Endodermal cell (in vitro differentiated cells): Measurements from ENCODE around the gene HSPBAP1. TPM values are rescaled to one million over a fixed set of nuclear protein-coding genes. Genes with fewer than 3 reads are reported as not detected.

Experiments used
- DNase-seq: peaks from one replicate; pipeline ENCODE4 v3.0.0-alpha.2; 2017
- H3K27ac ChIP-seq: 2 replicates; pipeline ENCODE4 v1.5.1; 2013; ENCODE audit warnings: mild to moderate bottlenecking, low read depth, low read length, moderate library complexity
- H3K27me3 ChIP-seq: 2 replicates; pipeline ENCODE4 v1.6.1; 2013; ENCODE audit warnings: mild to moderate bottlenecking, low read length, moderate library complexity; ENCODE audit not compliant: insufficient read depth, control insufficient read depth, poor library complexity, severe bottlenecking
- H3K36me3 ChIP-seq: 2 replicates; pipeline ENCODE4 v1.7.0; 2013; ENCODE audit warnings: mild to moderate bottlenecking, low read length, moderate library complexity; ENCODE audit not compliant: control insufficient read depth, insufficient read depth
- H3K4me1 ChIP-seq: one replicate; pipeline ENCODE4 v1.7.0; 2013; ENCODE audit warnings: low read length; ENCODE audit not compliant: control insufficient read depth, insufficient read depth
- H3K4me3 ChIP-seq: 2 replicates; pipeline ENCODE4 v1.5.1; 2013; ENCODE audit warnings: mild to moderate bottlenecking, low read length, moderate library complexity
- H3K9ac ChIP-seq: 2 replicates; pipeline ENCODE4 v1.6.1; 2013; ENCODE audit warnings: mild to moderate bottlenecking, low read length, moderate library complexity; ENCODE audit not compliant: poor library complexity, severe bottlenecking; ENCODE audit errors: extremely low read depth
- H3K9me3 ChIP-seq: 2 replicates; pipeline ENCODE4 v1.6.1; 2013; ENCODE audit warnings: mild to moderate bottlenecking, low read length, moderate library complexity; ENCODE audit not compliant: control insufficient read depth
- H3K27ac Mint-ChIP-seq: 2 replicates; pipeline ENCODE4 v1.8.0; 2020; ENCODE audit warnings: mixed read lengths
- H3K27me3 Mint-ChIP-seq: 2 replicates; pipeline ENCODE4 v1.8.0; 2021; ENCODE audit warnings: mild to moderate bottlenecking, mixed read lengths; ENCODE audit not compliant: insufficient read depth
- H3K36me3 Mint-ChIP-seq: 2 replicates; pipeline ENCODE4 v1.8.0; 2020; ENCODE audit warnings: low read depth, mixed read lengths
- H3K4me1 Mint-ChIP-seq: 2 replicates; pipeline ENCODE4 v1.8.0; 2020; ENCODE audit warnings: mixed read lengths
- H3K4me3 Mint-ChIP-seq: 2 replicates; pipeline ENCODE4 v1.8.0; 2020; ENCODE audit warnings: mild to moderate bottlenecking, moderate library complexity, mixed read lengths
- H3K9me3 Mint-ChIP-seq: 2 replicates; pipeline ENCODE4 v1.8.0; 2020; ENCODE audit warnings: mild to moderate bottlenecking, mixed read lengths
- CTCF ChIP-seq: fragments of 200-600 bp; sonication (generic); conservative IDR thresholded peaks from 2 replicates; pipeline ENCODE4 v1.5.0; 2021; ENCODE audit warnings: antibody characterized with exemption, mild to moderate bottlenecking
- WGBS, 2 experiments: methylation state at CpG; one replicate each; pipeline versions ENCODE4 v1.1.5 to v1.1.7; 2013; ENCODE audit warnings: missing lambda C conversion rate in 2 of 2, mixed read lengths in 1 of 2; ENCODE audit not compliant: insufficient coverage in 1 of 2, insufficient read length in 1 of 2; 5-methylcytosine and 5-hydroxymethylcytosine counted together
- total RNA-seq, 2 donors: library from RNA; stranded (reverse); fragmentation: NEBNext Ultra II Directional in 1 of 2; extraction: Animal tissue kit (Norgen Biotek cat#: 25700) in 1 of 2; gene quantifications; 2 replicates in 1 of 2; 3 replicates in 1 of 2; pipeline ENCODE4 v1.2.1, GENCODE V29; 2021

HSPBAP1 gene
- total RNA-seq, 2 donors from 2014 or later: 8.8 to 9.1 TPM

GRCh38 chr3:122816587-122816986 is 23.0 kb upstream of the HSPBAP1 start:
- H3K4me1 ChIP-seq: no peaks in the 10 kb centered on the region
- Mint-ChIP-seq H3K9me3 (no peaks in the 10 kb centered on the region), H3K4me1 (no peaks in the 10 kb centered on the region), H3K27me3 (no peaks in the 10 kb centered on the region), H3K4me3 (no peak overlapping the region), H3K36me3 (peaks cover 12% of the 10 kb centered on the region), H3K27ac (no peak overlapping the region)
- peaks cover 44% of the 10 kb centered on the region for H3K36me3 ChIP-seq
- no peak for DNase-seq
- H3K9me3 ChIP-seq: no peaks in the 10 kb centered on the region
- WGBS, 2 experiments: 90 to 95% methylated on average over 2 of the region's 2 CpGs
- H3K9ac ChIP-seq: no peak overlapping the region
- no peaks in the 10 kb centered on the region for H3K27me3 ChIP-seq
- no peak overlapping the region for H3K4me3 ChIP-seq
- H3K27ac ChIP-seq: no peak overlapping the region
- no peak for TF ChIP-seq CTCF

GRCh38 chr3:122810734-122811133 is 17.1 kb upstream of the HSPBAP1 start:
- no peak for TF ChIP-seq CTCF
- Histone ChIP-seq H3K9ac (no peak overlapping the region), H3K36me3 (peaks cover 54% of the 10 kb centered on the region), H3K4me3 (no peak overlapping the region), H3K9me3 (no peaks in the 10 kb centered on the region), H3K27ac (no peak overlapping the region), H3K27me3 (no peaks in the 10 kb centered on the region), H3K4me1 (no peaks in the 10 kb centered on the region)
- Mint-ChIP-seq H3K27ac (no peak overlapping the region), H3K4me3 (no peak overlapping the region), H3K27me3 (no peaks in the 10 kb centered on the region), H3K4me1 (no peaks in the 10 kb centered on the region), H3K36me3 (peaks cover 21% of the 10 kb centered on the region), H3K9me3 (no peaks in the 10 kb centered on the region)
- DNase-seq: no peak

GRCh38 chr3:122803977-122804376 is 10.3 kb upstream of the HSPBAP1 start:
- H3K27me3 ChIP-seq: no peaks in the 10 kb centered on the region
- Mint-ChIP-seq H3K9me3 (no peaks in the 10 kb centered on the region), H3K27ac (no peak overlapping the region), H3K36me3 (peaks cover 19% of the 10 kb centered on the region), H3K4me1 (peaks cover 3% of the 10 kb centered on the region), H3K4me3 (no peak overlapping the region), H3K27me3 (peaks cover 8% of the 10 kb centered on the region)
- no peak overlapping the region for H3K9ac ChIP-seq
- H3K4me1 ChIP-seq: peaks cover under 1% of the 10 kb centered on the region
- H3K9me3 ChIP-seq: no peaks in the 10 kb centered on the region
- WGBS, 2 experiments: 95 to 100% methylated on average over 1 to 2 of the region's 2 CpGs
- no peak for TF ChIP-seq CTCF
- no peak overlapping the region for H3K4me3 ChIP-seq
- no peak overlapping the region for H3K27ac ChIP-seq
- H3K36me3 ChIP-seq: peaks cover 23% of the 10 kb centered on the region
- DNase-seq: no peak
